Activated CD4-positive, alpha-beta T cell treated with anti-CD3 and anti-CD28 coated beads, Interleukin-2, amount 50 U/mL, for 4 hours (primary cell): ENCODE measurements around the gene NPIPB8.
"Not testable (repeated sequence)": the region's sequence is repeated elsewhere in the genome, so short reads cannot be mapped to it uniquely, and the experiment has no call there.

Experiments used
- DNase-seq, 2 experiments: peaks; one replicate each; pipeline ENCODE4 v3.0.0-alpha.2; 2020

The NPIPB8 gene

GRCh38 chr16:28636093-28636823, 1.6 kb upstream of the NPIPB8 start:
- DNase-seq, result not testable (repeated sequence)

GRCh38 chr16:28638359-28638758, 494 bp downstream of the NPIPB8 start:
- not testable (repeated sequence) for DNase-seq

DNA sequence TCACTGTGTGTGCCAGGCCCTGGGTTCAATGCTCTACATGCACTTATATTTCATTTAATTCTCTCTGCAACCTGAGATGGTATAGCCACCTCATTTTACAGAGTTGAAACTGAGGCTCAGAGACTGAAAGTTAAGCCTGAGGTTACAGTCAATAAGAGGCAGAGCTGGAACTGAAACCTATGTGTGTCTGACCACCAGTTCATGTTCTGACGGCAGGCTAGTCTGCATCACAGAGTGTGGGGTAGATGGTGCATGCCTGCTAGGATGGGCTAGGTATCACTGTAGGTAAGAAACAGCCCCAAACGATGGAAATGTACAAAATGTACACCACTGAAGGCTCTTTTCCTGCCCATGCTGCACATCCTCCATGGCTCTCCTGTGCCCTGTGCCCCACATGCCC, 2.1 kb downstream of the NPIPB8 start:
- not testable (repeated sequence) for DNase-seq

GRCh38 chr16:28666264-28666663, 28.4 kb downstream of the NPIPB8 start:
- not testable (repeated sequence) for DNase-seq

DNA sequence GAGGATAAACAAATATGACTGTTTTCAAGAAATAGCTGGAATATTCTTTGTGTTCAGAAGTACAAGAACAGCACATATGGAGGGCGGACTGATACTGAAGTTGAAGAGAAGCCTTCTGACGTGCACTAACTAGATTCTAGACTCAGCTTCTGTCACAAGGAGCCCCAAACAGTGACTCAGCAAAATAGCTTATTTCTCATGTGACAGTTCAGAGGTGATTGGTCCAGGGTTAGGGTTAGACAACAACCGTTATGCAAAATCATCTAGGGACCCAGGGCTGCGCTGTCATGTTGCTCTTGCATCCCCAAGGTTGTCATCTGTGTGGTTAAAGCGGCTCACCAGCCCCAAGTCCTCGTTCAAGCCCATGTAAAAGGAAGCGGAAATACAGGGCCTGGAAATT, 29.6 kb downstream of the NPIPB8 start:
- not testable (repeated sequence) for DNase-seq

DNA sequence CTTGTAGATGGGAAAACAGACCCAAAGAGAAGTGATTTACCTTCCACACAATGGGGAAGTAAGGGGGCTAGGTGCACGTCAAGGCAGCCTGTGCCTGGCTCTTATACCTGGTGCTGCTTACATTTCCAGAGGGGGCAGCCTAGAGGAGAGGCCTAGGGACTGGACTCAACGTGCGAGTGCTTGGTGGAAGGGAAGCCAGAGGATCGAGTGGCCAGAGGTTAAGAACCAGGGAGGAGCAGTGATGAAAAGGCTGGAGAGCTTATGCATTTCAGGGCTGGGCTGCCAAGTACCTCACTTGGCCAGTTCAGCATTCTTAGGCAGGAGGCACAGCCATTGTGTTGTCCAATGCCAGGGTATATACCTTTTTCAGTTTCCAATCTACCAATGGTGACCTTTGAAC, 30.3 kb downstream of the NPIPB8 start:
- not testable (repeated sequence) for DNase-seq

DNA sequence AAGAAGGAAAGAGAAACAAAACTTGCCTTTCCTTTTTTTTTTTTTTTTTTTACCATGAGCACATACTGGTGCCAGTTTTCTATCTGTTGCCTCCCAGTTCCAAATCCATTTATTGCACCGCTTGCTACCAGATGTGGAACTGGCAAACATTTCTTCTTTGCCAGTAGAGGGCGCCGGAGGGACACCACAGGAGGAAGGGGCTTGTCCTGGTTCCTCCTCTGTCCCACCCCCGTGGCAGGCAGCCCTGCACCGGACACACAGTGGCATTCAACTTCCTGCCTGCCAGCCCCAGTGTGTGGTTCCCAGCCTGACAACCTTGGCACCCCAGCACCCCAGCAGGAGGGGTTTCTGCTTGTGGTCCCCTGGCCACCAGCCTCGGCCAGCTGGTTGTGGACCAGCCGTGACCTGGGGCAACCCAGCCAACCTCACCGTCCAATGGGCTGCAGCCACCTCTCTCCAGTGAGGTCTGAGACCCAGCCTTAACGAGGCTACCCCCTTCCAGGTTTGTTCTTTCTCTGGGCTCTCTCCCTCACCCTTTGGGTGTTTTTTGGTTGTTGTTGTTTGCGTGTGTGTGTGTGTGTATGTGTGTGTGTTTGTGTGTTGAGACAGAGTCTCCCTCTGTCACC, 50.6 kb downstream of the NPIPB8 start:
- not testable (repeated sequence) for DNase-seq

GRCh38 chr16:28689425-28689824, 51.6 kb downstream of the NPIPB8 start:
- DNase-seq, result not testable (repeated sequence)

DNA sequence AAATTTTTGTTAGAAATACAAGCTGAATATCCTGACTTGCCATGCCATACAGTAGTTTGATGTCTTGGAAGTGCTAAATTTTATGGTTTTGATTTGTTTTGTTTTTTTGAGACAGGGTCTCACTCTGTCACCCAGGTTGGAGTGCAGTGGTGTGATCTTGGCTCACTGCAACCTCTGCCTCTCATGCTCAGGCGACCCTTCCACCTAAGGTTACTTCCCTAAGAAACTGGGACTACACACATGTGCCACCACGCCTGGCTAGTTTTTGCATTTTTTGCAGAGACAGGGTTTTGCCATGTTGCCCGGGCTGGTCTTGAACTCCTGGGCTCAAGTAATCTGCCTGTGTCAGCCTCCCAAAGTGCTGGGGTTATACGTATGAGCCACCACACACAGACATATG, 53.9 kb downstream of the NPIPB8 start:
- not testable (repeated sequence) for DNase-seq

GRCh38 chr16:28693257-28693950, 55.5 kb downstream of the NPIPB8 start:
- not testable (repeated sequence) for DNase-seq

DNA sequence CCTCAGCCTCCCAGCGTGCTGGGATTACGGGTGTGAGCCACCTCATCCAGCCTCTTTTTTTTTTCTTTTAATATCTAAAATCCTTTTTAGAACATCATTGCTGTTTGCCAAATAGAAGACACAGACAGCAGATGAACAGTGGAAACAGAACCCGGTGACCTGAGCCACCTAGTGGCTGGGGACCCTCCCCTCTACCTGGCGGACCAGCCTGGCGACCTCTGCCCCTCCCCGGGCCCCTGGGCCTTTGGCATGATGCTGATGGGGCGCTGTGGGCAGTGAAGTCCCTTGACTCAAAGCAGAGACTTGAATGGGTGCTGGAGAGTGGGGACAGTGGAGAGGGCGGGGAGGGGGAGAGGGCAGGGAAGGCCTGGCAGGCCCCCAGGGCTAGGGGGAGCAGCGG, 61.9 kb downstream of the NPIPB8 start:
- not testable (repeated sequence) for DNase-seq

GRCh38 chr16:28700349-28700748, 62.5 kb downstream of the NPIPB8 start:
- not testable (repeated sequence) for DNase-seq

DNA sequence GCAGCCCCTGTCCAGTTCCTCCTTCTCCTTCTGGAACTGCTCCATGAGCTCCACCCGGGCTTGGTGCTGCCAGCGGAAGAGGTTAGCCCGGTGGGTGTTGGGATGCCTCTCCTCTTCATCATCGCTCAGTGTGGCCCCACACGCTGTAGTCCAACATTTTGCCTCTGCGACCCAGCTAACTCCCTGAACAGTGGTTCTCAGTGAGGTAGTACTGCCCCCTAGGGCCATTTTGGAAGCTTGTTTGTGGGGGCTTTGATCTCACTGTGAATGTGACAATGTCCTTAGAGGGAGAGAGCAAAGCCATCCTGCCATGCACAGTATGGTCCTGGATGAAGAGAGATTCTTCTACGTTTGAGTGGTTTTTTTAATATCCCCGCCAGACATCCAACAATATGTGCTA, 63.5 kb downstream of the NPIPB8 start:
- DNase-seq, result not testable (repeated sequence)

- not testable (repeated sequence) for DNase-seq
These were observed 66.4 kb downstream of the NPIPB8 start for GRCh38 chr16:28704246-28704645.
